GM12878 (cell line): ENCODE results near the gene ADH1C.

ENCODE experiments used
- CBFB ChIP-seq: IDR thresholded peaks from 2 replicates; pipeline ENCODE4 v1.6.1; 2016; ENCODE audit warnings: antibody characterized with exemption, low read depth
- CEBPB ChIP-seq, 2 experiments: fragments of 150-350 bp in 1 of 2; IDR thresholded peaks; 2 replicates each; pipeline ENCODE4 v1.6.1; 2012 to 2014; ENCODE audit warnings: low read depth in 2 of 2, low read length in 2 of 2, borderline replicate concordance in 1 of 2, inconsistent platforms in 1 of 2
- KAT2A ChIP-seq: conservative IDR thresholded peaks from 2 replicates; pipeline ENCODE4 v1.6.1; 2011; ENCODE audit warnings: low read depth, low read length; ENCODE audit not compliant: control insufficient read depth
- RAD51 ChIP-seq: fragments of 450-650 bp; IDR thresholded peaks from 2 replicates; pipeline ENCODE4 v1.6.1; 2016; ENCODE audit warnings: moderate library complexity, mild to moderate bottlenecking, inconsistent platforms
- RELA ChIP-seq: fragments of 450-650 bp; IDR thresholded peaks from 2 replicates; pipeline ENCODE4 v1.8.0; 2014; ENCODE audit warnings: borderline replicate concordance; ENCODE audit not compliant: partially characterized antibody
- REST ChIP-seq: IDR thresholded peaks from 2 replicates; pipeline ENCODE4 v1.6.1; 2012; ENCODE audit warnings: mild to moderate bottlenecking, low read depth, low read length
- SMC3 ChIP-seq: IDR thresholded peaks from 2 replicates; pipeline ENCODE4 v1.6.1; 2011; ENCODE audit warnings: low read length, improper control_type of control experiment, borderline replicate concordance
- TF ChIP-seq, protein P1 (sequence below), 3 experiments: IDR thresholded peaks in 2 of 3; conservative IDR thresholded peaks in 1 of 3; 2 replicates each; pipeline ENCODE4 v1.5.1; 2011; ENCODE audit warnings: low read depth in 3 of 3, low read length in 3 of 3, mild to moderate bottlenecking in 3 of 3, control low read depth in 2 of 3, moderate library complexity in 2 of 3, inconsistent platforms in 1 of 3, mixed read lengths in 1 of 3; ENCODE audit not compliant: control insufficient read depth in 2 of 3, insufficient read depth in 1 of 3; ENCODE audit errors: extremely low read depth in 1 of 3
- TF ChIP-seq, protein P2 (sequence below): fragments of 450-650 bp; formaldehyde crosslinking; IDR thresholded peaks from 2 replicates; pipeline ENCODE4 v1.4.0; 2020; ENCODE audit warnings: mild to moderate bottlenecking, moderate library complexity

- TF ChIP-seq KAT2A (no peak), CBFB (no peak), REST (no peak), RAD51 (no peak), CEBPB (IDR thresholded peaks at IDR 0.05; ENCODE audit: borderline replicate concordance in 1 of 2, low read depth in 2 of 2, low read length in 2 of 2) (no peak), RELA (no peak), SMC3 (no peak)
- TF ChIP-seq, protein P1, sequence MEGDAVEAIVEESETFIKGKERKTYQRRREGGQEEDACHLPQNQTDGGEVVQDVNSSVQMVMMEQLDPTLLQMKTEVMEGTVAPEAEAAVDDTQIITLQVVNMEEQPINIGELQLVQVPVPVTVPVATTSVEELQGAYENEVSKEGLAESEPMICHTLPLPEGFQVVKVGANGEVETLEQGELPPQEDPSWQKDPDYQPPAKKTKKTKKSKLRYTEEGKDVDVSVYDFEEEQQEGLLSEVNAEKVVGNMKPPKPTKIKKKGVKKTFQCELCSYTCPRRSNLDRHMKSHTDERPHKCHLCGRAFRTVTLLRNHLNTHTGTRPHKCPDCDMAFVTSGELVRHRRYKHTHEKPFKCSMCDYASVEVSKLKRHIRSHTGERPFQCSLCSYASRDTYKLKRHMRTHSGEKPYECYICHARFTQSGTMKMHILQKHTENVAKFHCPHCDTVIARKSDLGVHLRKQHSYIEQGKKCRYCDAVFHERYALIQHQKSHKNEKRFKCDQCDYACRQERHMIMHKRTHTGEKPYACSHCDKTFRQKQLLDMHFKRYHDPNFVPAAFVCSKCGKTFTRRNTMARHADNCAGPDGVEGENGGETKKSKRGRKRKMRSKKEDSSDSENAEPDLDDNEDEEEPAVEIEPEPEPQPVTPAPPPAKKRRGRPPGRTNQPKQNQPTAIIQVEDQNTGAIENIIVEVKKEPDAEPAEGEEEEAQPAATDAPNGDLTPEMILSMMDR (IDR thresholded peaks at IDR 0.05 in 2 of 3, conservative IDR thresholded peaks at IDR 0.05 in 1 of 3; ENCODE audit: control insufficient read depth in 2 of 3, extremely low read depth in 1 of 3, insufficient read depth in 1 of 3, low read depth in 3 of 3, low read length in 3 of 3), result no peak
- TF ChIP-seq, protein P2, sequence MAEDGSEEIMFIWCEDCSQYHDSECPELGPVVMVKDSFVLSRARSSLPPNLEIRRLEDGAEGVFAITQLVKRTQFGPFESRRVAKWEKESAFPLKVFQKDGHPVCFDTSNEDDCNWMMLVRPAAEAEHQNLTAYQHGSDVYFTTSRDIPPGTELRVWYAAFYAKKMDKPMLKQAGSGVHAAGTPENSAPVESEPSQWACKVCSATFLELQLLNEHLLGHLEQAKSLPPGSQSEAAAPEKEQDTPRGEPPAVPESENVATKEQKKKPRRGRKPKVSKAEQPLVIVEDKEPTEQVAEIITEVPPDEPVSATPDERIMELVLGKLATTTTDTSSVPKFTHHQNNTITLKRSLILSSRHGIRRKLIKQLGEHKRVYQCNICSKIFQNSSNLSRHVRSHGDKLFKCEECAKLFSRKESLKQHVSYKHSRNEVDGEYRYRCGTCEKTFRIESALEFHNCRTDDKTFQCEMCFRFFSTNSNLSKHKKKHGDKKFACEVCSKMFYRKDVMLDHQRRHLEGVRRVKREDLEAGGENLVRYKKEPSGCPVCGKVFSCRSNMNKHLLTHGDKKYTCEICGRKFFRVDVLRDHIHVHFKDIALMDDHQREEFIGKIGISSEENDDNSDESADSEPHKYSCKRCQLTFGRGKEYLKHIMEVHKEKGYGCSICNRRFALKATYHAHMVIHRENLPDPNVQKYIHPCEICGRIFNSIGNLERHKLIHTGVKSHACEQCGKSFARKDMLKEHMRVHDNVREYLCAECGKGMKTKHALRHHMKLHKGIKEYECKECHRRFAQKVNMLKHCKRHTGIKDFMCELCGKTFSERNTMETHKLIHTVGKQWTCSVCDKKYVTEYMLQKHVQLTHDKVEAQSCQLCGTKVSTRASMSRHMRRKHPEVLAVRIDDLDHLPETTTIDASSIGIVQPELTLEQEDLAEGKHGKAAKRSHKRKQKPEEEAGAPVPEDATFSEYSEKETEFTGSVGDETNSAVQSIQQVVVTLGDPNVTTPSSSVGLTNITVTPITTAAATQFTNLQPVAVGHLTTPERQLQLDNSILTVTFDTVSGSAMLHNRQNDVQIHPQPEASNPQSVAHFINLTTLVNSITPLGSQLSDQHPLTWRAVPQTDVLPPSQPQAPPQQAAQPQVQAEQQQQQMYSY, result no peak
These were observed 43.2 kb upstream of the ADH1C start for GRCh38 chr4:99395595-99396364.
